ENCODE data around the gene HAPLN2. TPM values are rescaled to one million over a fixed set of nuclear protein-coding genes. Genes with fewer than 3 reads are reported as not detected.

The HAPLN2 gene
- total RNA-seq, 1 donor from 2014 or later: not detected

- no peak overlapping the region for H3K4me3 ChIP-seq (ENCODE audit: low read depth, low read length)
- no peaks in the 10 kb centered on the region for H3K36me3 ChIP-seq (ENCODE audit: control insufficient read depth, insufficient read depth, low read length)
- H3K27me3 ChIP-seq (ENCODE audit: control insufficient read depth, insufficient read depth, low read length): peaks cover 82% of the 10 kb centered on the region
- DNase-seq (ENCODE audit: low read depth): no peak
- no peak for TF ChIP-seq CTCF (IDR thresholded peaks at IDR 0.05; ENCODE audit: insufficient read depth, low read length, poor library complexity, severe bottlenecking)
Measured at GRCh38 chr1:156647351-156647750, 28.1 kb downstream of the HAPLN2 start.

- H3K4me3 ChIP-seq (ENCODE audit: low read depth, low read length): no peak overlapping the region
- DNase-seq (ENCODE audit: low read depth): no peak
- no peak for TF ChIP-seq CTCF (IDR thresholded peaks at IDR 0.05; ENCODE audit: insufficient read depth, low read length, poor library complexity, severe bottlenecking)
- no peaks in the 10 kb centered on the region for H3K36me3 ChIP-seq (ENCODE audit: control insufficient read depth, insufficient read depth, low read length)
- peaks cover 74% of the 10 kb centered on the region for H3K27me3 ChIP-seq (ENCODE audit: control insufficient read depth, insufficient read depth, low read length)
Measured at GRCh38 chr1:156648496-156648895, 29.3 kb downstream of the HAPLN2 start.

GRCh38 chr1:156648951-156649350 is 29.7 kb downstream of the HAPLN2 start:
- no peak overlapping the region for H3K4me3 ChIP-seq (ENCODE audit: low read depth, low read length)
- no peak for DNase-seq (ENCODE audit: low read depth)
- TF ChIP-seq CTCF (IDR thresholded peaks at IDR 0.05; ENCODE audit: insufficient read depth, low read length, poor library complexity, severe bottlenecking): no peak
- H3K27me3 ChIP-seq (ENCODE audit: control insufficient read depth, insufficient read depth, low read length): peaks cover 70% of the 10 kb centered on the region
- H3K36me3 ChIP-seq (ENCODE audit: control insufficient read depth, insufficient read depth, low read length): no peaks in the 10 kb centered on the region

GRCh38 chr1:156652131-156652991 is 33.1 kb downstream of the HAPLN2 start:
- Histone ChIP-seq H3K4me3 (ENCODE audit: low read depth, low read length) (no peak overlapping the region), H3K36me3 (ENCODE audit: control insufficient read depth, insufficient read depth, low read length) (no peaks in the 10 kb centered on the region), H3K27me3 (ENCODE audit: control insufficient read depth, insufficient read depth, low read length) (peaks cover 67% of the 10 kb centered on the region)
- DNase-seq (ENCODE audit: low read depth): no peak
- no peak for TF ChIP-seq CTCF (IDR thresholded peaks at IDR 0.05; ENCODE audit: insufficient read depth, low read length, poor library complexity, severe bottlenecking)

- Histone ChIP-seq H3K36me3 (ENCODE audit: control insufficient read depth, insufficient read depth, low read length) (no peaks in the 10 kb centered on the region), H3K4me3 (ENCODE audit: low read depth, low read length) (no peak overlapping the region), H3K27me3 (ENCODE audit: control insufficient read depth, insufficient read depth, low read length) (peaks cover 63% of the 10 kb centered on the region)
- no peak for TF ChIP-seq CTCF (IDR thresholded peaks at IDR 0.05; ENCODE audit: insufficient read depth, low read length, poor library complexity, severe bottlenecking)
- no peak for DNase-seq (ENCODE audit: low read depth)
Measured at GRCh38 chr1:156652992-156653355, 33.8 kb downstream of the HAPLN2 start.

- TF ChIP-seq CTCF (IDR thresholded peaks at IDR 0.05; ENCODE audit: insufficient read depth, low read length, poor library complexity, severe bottlenecking): no peak
- H3K27me3 ChIP-seq (ENCODE audit: control insufficient read depth, insufficient read depth, low read length): peaks cover 48% of the 10 kb centered on the region
- H3K4me3 ChIP-seq (ENCODE audit: low read depth, low read length): no peak overlapping the region
- DNase-seq (ENCODE audit: low read depth): no peak
- no peaks in the 10 kb centered on the region for H3K36me3 ChIP-seq (ENCODE audit: control insufficient read depth, insufficient read depth, low read length)
Measured at GRCh38 chr1:156654700-156655099, 35.5 kb downstream of the HAPLN2 start.

All from kidney epithelial cell (primary cell).